GM21529 (cell line): ENCODE data around the gene TSPOAP1.

ENCODE experiments used
- ATAC-seq: cut with Tn5 transposase; IDR thresholded peaks from one replicate; pipeline ENCODE4 v1.9.1; 2021; ENCODE audit not compliant: unreplicated experiment

Gene TSPOAP1

DNA sequence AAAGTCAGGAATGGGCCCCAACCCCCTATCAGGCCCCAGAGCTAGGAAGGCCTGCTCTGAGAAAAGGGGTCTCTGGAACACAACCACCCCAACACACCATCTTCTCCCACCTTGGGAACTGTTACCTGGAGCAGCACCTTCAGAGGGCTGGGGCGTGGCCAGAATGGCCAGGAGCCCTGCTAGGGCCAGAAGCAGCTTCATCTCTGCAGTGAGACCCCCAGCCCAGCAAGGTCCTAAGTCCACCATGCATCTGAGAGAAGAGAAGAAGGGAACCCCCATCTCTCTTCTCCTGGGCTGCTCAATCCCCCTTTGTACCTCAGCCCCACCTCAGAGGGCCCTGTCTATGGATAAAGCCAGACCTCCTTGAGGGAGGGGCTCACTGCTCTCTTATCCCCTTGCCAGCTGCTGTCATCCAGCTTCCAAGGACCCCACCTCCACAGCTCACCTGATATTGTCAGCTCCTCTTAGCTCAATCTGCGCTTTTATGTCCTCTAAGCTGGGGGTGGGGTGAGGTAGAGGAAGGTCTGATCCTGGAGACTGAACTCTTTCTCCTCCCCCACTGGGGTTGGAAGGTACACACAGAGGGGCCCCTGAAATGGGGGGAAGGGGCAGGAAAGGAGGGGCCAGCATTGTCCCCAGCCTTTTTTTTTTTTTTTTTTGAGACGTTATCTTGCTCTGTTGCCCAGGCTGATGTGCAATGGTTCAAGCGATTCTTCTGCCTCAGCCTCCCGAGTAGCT is 47.9 kb downstream of the TSPOAP1 start, which contains the start of gene MPO:
Gene MPO, minus strand, starts transcription at position 456 of the 738 bp plus-strand sequence. Its CDS starts 177 bp downstream, at position 279.
- no peak for ATAC-seq

DNA sequence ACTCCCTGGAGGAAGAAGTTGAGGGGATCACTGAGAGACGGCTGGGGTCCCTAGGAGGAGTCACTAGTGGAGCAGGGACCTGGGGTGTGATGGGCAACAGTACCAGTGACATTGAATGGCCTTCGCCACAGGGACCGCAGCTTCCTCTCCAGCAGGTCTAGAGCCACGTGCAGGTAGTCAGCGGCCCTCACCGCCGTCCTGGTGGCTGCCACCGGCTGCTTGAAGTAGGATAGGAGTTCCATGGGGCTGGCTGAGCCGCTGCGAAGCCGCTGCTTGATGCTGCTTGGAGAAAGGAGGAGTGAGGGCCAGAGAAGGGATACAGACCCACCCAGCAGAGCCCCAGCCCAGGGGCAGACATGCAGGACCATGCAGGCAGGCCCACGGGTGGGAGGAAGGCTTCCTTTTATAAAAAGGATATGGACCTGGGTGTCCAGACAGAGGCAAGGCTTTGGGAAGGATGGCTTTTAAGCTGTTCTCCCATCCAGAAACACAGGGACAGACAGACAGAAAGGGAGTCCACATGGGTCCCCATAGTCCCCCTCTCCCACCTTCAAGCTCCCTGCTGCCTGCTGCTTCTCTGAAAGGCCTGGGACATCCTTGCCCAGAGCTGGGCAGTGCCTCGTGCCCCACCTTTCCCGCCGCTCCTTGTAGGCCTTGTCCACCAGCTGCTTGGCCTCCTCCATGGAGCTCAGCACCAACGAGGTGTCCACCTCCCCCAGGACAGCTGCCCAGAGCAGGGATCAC is 48.7 kb downstream of the TSPOAP1 start:
- no peak for ATAC-seq

DNA sequence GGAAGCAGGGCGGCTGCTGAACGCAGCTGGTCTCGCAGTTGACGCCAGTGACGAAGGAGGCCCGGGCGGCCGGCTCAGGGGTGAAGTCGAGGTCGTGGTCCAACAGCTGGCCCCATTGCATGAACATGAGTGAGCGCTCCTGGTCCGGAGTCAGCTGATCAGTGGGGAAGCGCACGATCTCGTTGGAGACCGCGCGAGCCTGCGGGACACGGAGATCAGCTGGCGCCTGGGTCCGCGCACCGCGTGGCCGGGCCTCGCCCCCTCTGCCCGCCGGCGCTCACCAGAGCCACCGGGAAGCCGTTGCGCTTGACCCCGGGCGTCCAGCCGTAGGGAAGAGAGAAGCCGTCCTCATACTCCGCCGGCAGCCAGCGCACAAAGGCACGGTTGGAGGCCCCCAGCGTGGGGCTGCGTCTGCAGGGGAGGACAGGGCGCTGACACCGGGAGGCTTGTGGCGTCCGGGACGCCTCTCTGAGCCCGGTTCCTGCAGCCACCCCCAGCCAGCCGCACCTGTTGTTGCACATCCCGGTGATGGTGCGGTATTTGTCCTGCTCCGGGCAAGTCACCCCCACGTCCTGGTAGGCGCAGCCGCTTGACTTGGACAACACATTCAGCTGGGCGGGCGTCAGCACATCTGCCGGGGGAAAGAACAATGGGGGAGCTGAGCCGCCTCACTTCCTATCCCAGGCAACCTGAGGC is 49.4 kb downstream of the TSPOAP1 start:
- ATAC-seq: no peak

DNA sequence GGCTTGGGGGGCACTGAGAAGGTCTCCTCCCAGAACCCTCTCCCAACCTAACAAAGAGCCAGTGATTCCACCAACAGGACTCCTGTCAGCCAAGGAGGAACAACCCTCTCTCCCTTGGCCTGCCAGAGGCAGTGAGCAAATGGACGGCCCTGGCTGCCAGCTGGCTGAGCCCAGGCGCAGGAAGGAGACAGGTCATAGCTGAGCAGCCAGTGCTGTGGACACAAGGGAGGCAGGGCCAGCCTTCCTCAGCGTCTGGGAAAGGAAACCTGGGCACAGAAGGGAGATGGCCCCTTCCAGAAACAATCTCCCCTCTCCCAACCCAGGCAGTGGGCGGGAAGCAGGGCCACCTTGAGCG is 50.0 kb downstream of the TSPOAP1 start:
- no peak for ATAC-seq

DNA sequence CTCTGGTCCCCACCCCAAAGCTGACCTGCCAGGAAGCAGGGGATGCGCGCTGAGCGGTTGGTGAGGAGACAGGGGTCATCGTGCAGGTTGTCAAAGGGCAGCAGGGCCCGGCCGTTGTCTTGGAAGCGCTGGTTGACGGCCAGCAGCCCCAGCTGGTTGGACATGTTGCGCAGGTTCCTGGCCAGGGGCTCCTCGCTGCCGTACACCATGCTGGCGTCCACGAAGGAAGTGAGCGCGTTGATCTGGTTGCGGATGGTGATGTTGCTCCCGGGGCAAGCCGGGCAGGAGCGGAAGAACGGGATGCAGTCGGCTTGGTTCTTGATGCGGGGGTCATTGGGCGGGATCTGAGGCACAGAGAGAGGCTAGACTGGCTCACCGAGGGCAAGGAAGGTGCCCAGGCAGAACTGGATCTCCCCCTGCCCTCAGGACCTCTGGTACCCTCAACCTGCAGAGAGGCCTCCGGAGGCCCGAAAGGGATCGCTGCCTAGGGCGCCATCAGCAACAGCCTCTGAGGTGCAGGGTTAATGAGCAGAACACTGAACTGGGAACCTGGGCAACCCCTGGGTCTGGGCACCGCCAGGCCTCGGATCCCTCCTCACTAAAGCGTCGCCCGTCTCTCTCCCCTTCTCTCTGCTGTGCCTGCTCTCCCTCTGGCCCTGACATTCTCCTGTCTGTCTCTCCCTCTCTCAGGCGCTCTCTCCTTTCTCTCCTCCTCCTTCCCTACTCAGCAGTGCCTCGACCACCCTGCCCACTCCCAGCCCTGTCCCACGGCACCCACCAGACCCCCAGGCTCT is 50.6 kb downstream of the TSPOAP1 start:
- no peak for ATAC-seq

DNA sequence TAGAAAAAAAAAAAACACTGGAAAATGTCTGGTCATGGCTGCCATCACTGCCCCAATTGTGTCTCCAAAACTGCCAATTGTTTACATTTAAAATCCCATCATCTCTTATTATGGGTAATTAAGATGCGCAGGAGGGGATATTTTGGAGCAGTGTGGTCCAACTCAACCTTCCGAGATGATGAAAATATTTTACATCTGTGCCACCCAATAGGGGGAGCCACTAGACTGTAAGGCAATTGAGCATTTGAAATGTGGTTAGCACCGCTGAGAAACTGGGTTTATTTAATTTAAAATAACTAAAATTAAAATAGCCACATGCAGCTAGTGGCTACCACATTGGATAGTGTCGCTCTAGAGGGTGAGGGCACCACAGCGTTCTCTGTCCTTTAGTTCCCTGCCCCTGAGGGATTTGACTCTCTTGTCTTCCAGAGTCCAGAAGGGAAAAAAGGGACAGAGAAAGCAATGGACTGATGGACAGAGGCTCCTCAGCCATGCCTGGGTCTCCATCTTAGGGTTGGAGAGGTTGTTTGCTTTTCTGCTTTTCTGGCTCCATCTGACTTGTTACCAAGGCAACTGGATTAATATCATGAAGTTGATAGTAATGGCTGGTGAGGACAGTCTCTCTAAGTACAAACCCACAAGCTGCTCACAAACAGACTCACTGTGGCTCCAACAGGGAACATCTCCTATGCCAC is 51.3 kb downstream of the TSPOAP1 start:
- no peak for ATAC-seq

DNA sequence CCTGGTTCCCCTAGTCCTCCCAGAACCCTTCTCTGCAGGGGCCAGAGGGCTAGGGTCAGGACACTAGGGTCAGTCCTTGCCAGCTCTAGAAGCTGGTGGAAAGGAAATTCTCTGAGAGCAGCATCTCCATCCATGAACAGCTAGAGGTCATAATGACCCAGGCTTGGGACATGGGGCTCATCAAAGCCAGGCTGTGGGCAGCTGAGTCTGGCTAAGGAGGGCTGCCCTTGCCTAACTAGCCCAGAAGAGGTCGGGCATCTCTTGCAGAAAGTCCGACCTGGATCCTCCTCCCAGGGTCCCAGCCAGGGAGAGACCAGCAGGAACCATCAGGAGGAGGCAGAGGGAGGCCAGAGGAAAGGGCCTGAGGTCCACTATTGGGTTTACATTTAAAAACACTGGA is 52.2 kb downstream of the TSPOAP1 start:
- ATAC-seq: no peak

DNA sequence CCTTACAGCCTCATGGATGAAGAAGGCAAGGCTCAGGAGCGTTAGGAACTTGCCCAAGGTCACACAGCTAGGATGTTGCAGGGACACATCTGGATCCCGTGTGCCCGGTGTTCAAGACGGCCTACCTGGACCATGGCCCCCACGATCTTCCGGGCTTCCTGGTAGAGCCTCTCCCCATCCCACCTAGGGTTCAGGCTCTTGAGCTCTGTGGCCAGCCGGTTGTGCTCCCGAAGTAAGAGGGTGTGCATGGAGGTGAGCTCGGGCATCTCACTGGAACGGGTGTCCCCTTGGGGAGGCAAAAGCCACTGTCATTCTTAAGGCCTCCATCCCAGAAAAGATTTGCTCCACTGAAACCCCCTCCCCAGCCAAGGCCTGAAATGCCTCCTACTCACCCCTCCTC is 53.2 kb downstream of the TSPOAP1 start:
- no peak for ATAC-seq

DNA sequence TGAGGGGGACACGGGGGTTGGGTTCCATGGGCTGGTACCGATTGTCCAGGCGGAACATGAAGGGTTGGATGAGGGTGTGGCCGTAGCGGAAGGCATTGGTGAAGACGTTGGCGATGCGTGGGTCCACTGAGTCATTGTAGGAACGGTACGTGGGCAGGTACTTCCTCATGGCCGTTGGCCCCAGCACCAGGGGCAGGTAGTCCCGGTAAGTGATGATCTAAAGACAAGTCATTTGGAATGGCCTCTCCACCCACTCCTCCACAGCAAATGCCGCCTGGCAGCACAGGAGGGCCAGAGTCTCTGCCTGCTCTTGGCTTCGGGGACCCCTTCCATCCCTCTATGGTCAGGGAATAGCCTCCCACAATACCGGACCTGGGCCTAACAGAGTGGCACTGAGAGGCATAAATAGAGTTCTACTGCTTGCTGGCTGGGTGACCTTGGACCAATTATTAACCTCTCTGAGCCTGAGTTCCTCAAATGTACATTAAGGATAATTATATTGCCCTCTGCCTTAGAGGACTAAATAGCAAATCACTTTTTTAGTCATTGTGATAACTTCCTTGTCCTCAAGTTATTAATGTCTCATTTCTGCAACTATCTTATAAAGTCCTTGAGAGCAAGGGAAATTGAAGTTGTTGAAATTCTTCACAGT is 55.0 kb downstream of the TSPOAP1 start:
- ATAC-seq: no peak

DNA sequence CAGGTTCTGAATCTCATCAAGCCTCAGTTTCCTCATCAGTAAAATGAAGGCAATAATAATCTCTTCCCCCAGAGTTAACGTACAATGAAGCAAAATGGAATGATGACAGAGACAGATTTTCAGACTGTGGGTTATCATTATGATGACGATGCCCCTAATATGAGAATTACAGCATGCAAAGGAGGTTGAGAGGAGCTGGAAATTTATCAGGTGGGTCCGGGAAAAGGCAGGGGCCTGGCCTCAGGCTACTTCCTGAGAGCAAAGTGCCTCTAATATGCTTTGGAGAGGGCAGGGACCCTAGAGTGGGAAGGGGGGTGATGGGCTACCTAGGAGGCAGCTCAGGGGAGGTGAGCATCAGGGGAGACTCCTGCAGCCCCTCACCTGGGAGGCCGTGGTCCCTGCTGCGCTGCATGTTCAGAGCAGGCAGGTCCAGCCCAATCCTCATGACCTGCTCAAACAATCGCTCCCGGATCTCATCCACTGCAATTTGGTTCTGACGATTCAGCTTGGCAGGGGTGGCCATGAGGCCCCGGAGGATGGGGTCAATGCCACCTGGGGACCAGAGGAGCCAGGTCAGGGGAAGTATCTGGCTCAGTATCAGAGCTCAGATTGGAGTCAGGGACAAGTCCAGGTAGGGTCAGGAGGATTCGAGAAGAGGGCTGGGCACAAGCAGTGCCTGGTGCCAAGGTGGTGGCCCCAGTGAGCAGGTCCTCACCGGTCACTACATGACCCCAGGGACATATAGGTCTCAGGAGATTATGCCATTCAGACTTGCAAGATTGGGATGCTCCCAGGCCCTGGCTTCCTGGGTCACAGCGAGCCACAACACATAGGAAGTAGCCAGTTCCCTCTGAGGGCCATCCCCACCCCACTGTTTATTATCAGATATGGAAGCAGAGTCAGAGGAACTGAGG is 56.0 kb downstream of the TSPOAP1 start:
- ATAC-seq: no peak

DNA sequence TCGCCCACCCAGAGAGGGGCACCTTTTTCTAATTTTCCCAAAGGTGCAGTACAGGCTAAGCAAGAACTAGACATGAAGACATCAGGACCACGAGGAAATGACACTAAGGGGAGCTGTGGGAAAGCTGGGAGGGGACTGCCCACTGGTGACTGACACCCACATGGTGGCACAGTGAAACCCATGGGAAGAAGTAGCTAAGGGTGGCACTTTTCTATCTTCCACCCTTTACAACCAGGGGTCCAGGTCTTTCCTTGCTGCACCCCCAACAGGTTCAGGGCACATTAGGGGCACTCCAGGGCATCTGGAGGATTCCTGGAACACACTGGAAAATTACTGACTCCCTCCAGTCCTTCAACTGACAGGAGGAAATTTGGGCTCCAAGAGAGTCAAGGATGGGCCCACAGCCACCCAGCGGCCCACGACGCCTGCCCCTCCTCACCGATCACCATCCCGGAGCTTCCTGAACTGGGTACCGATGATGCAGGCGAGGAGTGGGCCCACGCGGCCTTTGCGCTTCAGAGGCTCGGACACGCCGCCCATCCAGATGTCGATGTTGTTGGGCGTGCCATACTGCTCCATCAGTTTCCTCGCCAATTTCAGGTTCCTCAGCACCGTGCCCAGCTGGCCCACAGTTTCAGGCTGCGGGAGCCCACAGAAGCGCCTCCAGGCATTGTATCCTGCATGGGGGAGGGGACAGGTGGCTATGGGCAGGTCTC is 57.2 kb downstream of the TSPOAP1 start:
- ATAC-seq: no peak

DNA sequence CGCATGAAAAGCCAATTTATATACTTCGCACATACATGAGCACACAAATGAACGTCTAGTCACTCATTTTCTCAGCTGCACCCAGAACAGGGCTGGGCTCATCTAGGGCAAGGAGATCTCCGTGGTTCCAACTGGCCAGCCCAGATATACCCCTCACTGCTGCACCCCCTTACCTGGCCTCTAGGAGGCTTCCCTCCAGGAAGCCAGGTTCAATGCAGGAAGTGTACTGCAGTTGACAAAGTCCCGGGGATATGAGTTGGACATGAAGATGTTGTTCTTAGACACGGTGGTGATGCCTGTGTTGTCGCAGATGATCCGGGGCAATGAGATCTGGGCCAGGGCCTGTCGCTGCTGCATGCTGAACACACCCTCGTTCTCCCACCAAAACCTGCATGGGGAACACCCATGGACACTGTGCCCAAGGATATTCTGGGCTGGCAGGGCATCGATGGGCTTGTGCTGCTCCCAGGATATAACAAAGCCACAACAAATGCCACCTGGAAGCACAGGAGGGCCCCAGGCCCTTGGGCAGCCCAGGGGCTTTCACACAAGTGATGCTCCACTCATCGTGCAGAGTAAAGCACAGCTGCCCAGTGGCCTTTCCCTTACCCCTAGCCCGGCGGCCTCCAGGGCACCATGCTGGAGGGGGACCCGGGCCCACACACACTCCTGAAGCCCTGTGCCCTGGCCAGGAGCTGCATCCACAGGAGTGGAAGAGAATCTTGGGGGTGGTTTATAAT is 57.9 kb downstream of the TSPOAP1 start:
- ATAC-seq: no peak

DNA sequence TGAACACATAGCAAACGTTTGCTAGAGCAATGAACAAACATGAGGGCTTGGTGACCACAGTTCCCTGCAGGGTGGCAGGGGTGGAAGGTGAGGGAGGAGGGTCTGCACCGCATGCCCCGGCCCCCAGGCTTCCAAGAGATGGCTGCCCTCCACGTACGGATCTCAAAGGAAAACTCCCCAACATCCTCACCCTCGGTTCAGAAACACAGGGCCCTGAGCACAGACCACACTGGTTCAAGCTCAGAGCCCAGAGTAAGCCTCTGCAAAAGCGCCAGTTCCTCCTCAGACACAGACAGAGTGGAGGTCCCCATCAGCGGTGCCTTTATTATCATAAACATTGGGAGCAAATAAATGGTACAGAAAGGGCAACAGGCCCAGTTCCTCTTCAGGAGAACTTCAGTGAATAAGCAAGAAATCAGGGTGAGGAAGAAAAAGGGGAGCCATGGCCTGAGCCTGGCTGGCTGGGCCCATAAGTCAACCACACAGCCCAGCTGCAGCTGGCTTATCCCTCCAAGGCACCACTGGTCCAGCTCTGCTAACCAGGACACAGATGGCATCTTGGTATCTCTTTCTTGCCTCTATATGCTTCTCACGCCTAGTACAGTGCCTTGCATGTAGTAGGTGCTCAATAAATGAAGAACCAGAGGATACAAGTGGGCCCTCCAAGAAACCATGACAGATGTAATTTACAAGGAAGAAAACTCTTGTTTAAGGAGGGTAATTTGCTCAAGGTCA is 58.9 kb downstream of the TSPOAP1 start:
- ATAC-seq: no peak

DNA sequence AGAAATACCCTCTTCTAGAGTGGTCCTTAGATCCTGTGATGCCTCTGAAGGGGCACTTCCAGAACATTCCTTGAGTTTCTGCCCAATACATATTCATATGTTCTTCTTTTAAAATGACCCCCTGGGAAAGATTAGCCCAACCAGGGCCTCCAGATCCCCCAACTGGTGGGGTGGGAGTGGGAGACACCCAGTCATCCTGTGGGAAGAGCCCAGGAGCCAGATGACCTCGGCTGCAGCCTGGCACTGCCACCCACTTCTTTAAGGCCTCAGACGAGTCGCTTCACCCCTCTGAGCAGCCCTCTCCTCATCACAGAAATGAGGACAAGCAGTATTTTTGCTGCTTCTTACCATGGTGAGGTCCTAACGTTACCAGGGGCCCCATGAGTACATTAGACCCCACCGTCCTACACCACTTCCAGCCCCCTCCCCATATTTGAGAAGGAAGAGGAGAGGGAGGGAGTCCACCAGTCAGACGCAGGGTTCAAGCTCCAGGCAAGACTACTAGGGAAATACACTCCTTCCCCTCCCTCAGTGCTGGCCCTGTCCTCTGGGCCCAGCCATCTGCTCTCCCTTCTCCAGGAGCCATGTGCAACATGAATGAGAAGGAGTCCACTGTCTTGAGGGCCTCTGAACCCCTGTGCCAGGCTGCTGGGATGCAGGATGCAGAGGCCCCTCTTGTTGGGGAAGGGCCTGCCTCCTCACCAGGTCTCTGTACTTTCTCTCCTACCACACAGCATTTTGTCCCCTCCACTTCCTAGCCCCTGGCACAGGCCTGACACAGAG is 59.6 kb downstream of the TSPOAP1 start:
- ATAC-seq: no peak

DNA sequence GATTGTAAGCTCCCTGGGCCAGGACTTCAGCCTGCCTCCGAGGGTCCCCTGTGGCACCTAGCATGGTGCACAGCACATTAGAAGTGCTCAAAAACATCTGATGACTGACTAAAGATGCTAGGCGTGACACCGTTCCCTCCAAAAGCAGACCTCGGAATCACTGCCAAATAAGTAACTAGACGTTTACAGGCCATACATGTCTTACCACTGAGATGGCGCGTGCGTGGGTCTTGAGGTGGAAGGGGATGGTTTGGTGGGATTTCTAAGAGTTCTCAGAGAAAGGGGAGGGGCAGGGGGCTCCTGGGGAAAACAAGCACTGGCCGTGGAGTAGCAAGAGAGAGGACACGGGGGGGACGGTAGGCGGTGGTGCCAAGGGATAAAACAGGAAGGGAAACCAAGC is 60.3 kb downstream of the TSPOAP1 start:
- no peak for ATAC-seq
